Glutamatergic neuron (in vitro differentiated cells): Measurements from ENCODE around the gene ADK. TPM values are rescaled to one million over a fixed set of nuclear protein-coding genes. Genes with fewer than 3 reads are reported as not detected.

Experiments
- DNase-seq: peaks from one replicate; pipeline ENCODE4 v3.0.0; 2022
- H3K27ac Mint-ChIP-seq: one replicate; pipeline ENCODE4 v1.8.0; 2020; ENCODE audit warnings: mild to moderate bottlenecking, mixed read lengths, inconsistent platforms; ENCODE audit not compliant: unreplicated experiment
- H3K27me3 Mint-ChIP-seq: one replicate; pipeline ENCODE4 v1.8.0; 2020; ENCODE audit warnings: mild to moderate bottlenecking, moderate library complexity, mixed read lengths, inconsistent platforms; ENCODE audit not compliant: unreplicated experiment
- H3K36me3 Mint-ChIP-seq: one replicate; pipeline ENCODE4 v1.8.0; 2020; ENCODE audit warnings: mild to moderate bottlenecking, mixed read lengths, inconsistent platforms; ENCODE audit not compliant: unreplicated experiment
- H3K4me1 Mint-ChIP-seq: one replicate; pipeline ENCODE4 v1.8.0; 2020; ENCODE audit warnings: mild to moderate bottlenecking, low read depth, mixed read lengths, inconsistent platforms; ENCODE audit not compliant: unreplicated experiment
- H3K4me3 Mint-ChIP-seq: one replicate; pipeline ENCODE4 v1.8.0; 2020; ENCODE audit warnings: mild to moderate bottlenecking, mixed read lengths, inconsistent platforms; ENCODE audit not compliant: unreplicated experiment
- H3K9me3 Mint-ChIP-seq: one replicate; pipeline ENCODE4 v1.8.0; 2020; ENCODE audit warnings: mild to moderate bottlenecking, moderate library complexity, mixed read lengths, inconsistent platforms; ENCODE audit not compliant: unreplicated experiment
- total RNA-seq: library from RNA; stranded (reverse); fragmentation: NEBNext Ultra II Directional; extraction: Animal tissue kit (Norgen Biotek cat#: 25700); gene quantifications from one replicate; pipeline ENCODE4 v1.2.1, GENCODE V29; 2021; ENCODE audit not compliant: unreplicated experiment
- TF ChIP-seq, protein P1 (sequence below): fragments of 200-600 bp; sonication (generic); IDR thresholded peaks from one replicate; pipeline ENCODE4 v1.5.0; 2021; ENCODE audit not compliant: partially characterized antibody, unreplicated experiment

Gene ADK
- total RNA-seq, 1 donor from 2014 or later, result 16.4 TPM

DNA sequence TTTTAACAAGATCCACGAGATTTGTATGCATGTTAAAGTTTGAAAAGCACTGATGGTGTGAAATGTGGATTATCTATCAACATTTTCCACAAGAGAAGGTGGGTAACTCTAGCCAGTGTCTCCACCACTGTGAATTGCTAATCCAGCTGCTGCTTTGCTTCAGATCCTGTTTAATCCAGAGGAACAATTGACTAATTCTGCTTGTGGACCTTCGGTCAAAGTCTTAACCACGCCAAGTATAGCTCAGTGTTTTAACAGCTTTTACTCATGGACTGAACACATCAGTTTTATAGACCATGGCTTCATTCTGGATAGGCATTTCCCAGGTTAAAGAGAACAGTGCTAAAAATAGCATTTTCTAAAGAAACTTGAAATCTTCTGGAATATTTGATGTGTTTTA, 23.5 kb downstream of the ADK start:
- TF ChIP-seq, protein P1, sequence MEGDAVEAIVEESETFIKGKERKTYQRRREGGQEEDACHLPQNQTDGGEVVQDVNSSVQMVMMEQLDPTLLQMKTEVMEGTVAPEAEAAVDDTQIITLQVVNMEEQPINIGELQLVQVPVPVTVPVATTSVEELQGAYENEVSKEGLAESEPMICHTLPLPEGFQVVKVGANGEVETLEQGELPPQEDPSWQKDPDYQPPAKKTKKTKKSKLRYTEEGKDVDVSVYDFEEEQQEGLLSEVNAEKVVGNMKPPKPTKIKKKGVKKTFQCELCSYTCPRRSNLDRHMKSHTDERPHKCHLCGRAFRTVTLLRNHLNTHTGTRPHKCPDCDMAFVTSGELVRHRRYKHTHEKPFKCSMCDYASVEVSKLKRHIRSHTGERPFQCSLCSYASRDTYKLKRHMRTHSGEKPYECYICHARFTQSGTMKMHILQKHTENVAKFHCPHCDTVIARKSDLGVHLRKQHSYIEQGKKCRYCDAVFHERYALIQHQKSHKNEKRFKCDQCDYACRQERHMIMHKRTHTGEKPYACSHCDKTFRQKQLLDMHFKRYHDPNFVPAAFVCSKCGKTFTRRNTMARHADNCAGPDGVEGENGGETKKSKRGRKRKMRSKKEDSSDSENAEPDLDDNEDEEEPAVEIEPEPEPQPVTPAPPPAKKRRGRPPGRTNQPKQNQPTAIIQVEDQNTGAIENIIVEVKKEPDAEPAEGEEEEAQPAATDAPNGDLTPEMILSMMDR, result no peak
- Mint-ChIP-seq H3K36me3 (no peaks in the 10 kb centered on the region), H3K4me1 (no peaks in the 10 kb centered on the region), H3K27ac (no peak overlapping the region), H3K4me3 (no peak overlapping the region), H3K9me3 (no peaks in the 10 kb centered on the region), H3K27me3 (no peaks in the 10 kb centered on the region)
- DNase-seq, result no peak

DNA sequence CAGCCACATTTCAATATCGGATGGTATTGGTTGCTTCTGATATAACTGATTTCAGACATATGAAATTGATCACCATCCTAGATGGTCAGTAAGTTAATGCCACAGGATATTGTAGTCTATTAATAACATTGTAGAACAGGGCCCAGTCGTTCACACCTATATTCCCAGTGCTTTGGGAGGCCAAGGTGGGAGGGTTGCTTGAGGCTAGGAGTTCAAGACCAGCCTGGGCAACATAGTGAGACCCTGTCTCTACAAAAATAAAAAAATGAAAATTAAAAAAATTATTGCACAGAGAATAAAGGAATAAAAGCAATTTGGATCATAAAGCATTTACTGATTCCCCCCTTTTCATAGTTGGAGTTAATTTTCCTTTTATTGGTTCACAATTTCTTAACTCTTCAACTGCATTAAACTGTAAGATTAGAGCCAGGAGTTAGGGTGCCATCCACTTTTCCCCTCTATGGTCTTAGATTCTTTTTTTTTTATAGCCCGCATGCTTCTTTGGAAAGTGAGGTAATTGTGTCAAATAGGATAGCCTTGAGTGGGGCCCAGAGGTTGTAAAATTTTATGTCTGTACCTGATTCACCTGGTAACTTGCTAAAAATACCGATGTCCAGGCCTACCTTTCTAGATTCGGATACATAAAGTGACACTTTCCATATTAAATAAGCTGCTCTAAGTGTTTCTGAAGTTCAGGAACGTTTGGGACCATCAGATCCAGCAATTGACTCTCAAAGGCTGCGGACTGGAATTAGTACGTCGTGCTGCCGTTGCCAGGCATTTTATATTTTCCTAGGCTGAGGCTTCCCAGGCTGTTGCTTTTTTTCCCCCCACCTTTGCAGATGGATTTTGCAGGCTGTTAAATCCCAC, 24.7 kb downstream of the ADK start:
- TF ChIP-seq, protein P1, result no peak
- peak overlapping the region; percentile 67 for H3K27ac Mint-ChIP-seq
- peak overlapping the region; percentile 91 for H3K4me3 Mint-ChIP-seq
- no peaks in the 10 kb centered on the region for H3K9me3 Mint-ChIP-seq
- H3K27me3 Mint-ChIP-seq, result no peaks in the 10 kb centered on the region
- H3K36me3 Mint-ChIP-seq, result no peaks in the 10 kb centered on the region
- H3K4me1 Mint-ChIP-seq, result no peaks in the 10 kb centered on the region
- no peak for DNase-seq

DNA sequence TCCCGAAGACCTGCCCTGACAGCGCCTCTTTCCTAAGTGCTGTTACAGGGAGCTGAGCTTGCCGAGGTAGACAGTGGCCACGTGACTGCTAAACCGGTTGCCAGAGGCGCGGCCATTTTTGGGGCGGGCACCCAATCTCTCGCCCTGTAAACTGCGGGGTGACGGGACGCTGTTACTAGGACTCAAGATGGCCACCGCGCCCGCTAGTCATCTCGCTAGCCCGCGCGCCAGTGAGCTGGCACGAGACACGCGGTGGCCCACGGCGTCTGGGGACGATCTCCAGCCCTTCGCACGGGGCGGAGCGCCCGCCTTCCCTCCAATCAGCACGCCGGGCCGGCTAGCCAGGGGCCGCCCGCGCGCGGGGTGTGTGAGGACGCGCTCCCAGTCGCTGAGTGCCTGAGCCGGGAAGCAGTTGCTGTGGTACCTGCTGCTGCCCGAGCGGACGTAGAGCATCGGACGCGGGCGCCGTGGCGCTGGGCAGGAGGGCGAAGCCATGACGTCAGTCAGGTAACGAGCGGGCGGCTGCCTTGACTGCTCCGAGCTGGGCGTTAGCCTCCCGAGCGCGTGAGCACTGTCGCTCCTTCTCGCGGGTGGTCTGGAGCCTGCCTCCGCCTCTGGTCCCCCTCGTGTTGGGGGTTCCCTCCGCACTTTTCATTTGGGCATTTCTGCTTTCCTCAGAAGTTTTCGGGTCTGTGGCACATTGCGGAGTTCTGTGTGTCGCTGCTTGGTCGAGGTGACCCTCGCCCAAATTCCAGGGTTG, 25.5 kb downstream of the ADK start:
- H3K9me3 Mint-ChIP-seq, result no peaks in the 10 kb centered on the region
- peak overlapping the region; percentile 91 for H3K4me3 Mint-ChIP-seq
- TF ChIP-seq, protein P1, result no peak
- no peaks in the 10 kb centered on the region for H3K27me3 Mint-ChIP-seq
- H3K27ac Mint-ChIP-seq, result peak overlapping the region; percentile 67
- peak; percentile 93 for DNase-seq
- H3K36me3 Mint-ChIP-seq, result no peaks in the 10 kb centered on the region
- H3K4me1 Mint-ChIP-seq, result no peaks in the 10 kb centered on the region

DNA sequence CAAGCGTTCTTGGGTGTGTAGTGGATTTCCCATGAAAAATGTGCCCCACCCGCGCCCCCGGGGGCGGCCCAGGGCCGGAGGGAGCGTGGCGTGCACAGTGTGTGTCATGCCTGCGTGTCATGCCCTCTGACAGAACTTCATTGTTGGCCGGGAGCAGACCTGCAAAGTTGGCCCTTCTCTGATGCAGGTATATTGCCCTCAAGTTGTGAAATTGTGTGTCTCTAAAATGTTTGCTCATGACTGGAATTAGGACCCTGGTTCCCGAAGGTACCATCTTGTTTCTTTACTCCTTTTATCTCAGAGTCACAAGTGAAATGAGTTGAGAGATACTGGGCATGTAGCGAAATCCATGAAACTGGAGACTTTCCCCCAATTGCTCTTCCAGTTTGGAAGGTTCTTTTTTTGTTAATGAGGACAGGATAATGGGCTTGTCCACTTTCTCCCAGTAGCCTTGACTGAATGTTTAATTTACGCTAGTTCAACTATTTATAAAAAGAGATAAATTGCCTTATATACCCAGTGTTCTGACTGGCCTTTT, 26.2 kb downstream of the ADK start:
- Mint-ChIP-seq H3K27me3 (no peaks in the 10 kb centered on the region), H3K36me3 (no peaks in the 10 kb centered on the region), H3K4me1 (no peaks in the 10 kb centered on the region), H3K9me3 (no peaks in the 10 kb centered on the region), H3K27ac (peak overlapping the region; percentile 43), H3K4me3 (peak overlapping the region; percentile 91)
- TF ChIP-seq, protein P1, result no peak
- peak; percentile 25 for DNase-seq
